DMS53 (cell line): ENCODE data around the gene NKX1-1.
A peak's percentile ranks its signal among the peaks of the same experiment; 100 is the strongest.
"Not testable (repeated sequence)": the region's sequence is repeated elsewhere in the genome, so short reads cannot be mapped to it uniquely, and the experiment has no call there.

ENCODE experiments used
- DNase-seq: peaks from one replicate; lab custom pipeline; 2025; lab: John Stamatoyannopoulos, UW

NKX1-1 gene

GRCh38 chr4:1373892-1374705, 32.1 kb downstream of the NKX1-1 start:
- DNase-seq = no peak

GRCh38 chr4:1372576-1372975, 33.7 kb downstream of the NKX1-1 start:
- not testable (repeated sequence) for DNase-seq

- DNase-seq = no peak
Observed at GRCh38 chr4:1371176-1372165, 34.8 kb downstream of the NKX1-1 start.

DNA sequence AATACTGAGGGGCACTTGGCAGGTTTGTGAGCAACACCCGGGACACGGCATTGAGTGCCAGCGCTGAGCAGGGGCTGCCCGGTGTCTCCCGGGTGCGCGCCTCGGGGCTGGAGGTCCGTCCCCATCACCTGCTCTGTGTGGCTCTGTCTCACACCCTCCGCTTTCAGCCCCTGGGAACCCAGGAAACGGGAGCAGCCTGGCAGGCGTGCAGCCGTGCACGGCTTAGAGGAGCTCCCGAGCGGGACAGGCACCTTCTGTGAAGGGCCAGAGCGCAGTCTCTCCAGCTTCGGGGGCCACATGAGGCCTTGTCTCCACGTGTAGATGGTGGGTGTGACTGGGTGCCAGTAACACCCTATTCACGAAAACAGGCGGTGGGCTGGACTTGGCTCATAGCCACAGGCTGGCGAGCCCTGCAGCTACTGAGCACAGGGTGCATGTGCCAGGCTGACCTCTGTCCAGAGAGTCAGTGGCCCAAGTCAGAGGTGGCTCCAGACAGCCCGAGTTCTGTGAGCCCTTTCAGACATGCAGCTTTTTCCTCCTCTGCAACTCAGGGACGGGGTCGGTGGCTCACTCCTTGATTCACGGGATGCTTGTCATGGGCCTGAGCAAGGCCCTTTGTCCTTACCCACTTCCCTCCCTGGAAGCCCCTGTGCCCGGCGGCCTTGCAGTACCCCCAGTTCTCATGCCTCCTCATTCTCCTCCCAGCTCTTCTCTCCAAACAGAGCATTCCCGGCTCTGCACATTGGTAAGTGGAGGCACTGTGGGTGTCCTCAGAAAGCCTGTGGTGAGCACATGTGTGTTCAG, 35.7 kb downstream of the NKX1-1 start:
- DNase-seq = no peak

DNA sequence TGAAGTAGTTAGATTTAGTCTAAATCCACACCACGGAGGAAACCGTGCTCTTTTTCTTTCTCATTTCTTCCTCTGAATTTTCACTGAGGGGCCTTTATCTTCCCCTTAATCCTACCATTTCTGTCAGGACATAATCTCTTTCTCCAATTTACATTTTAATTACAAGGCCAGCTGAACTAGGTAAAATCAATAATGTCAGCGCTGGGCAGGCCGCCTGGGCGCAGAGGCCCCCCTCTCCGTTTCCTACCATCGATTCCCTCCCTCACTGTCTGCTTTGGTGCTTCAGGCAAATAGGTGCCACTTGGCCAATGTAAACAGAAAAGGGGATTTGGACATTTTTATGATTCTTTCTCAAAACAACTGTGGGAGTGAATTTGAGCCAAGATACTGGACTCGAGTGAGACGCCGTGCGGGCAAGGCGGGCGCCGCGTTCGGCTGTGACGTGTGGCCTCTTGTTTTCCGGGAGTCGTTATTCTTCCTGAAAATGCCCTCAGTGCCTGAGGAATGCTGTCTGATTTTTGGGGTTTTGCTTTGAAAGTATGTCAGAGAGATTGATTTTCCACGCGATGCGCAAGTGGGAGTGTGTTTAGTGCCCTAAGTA, 36.7 kb downstream of the NKX1-1 start:
- no peak for DNase-seq

GRCh38 chr4:1369091-1369450, 37.2 kb downstream of the NKX1-1 start:
- no peak for DNase-seq

DNA sequence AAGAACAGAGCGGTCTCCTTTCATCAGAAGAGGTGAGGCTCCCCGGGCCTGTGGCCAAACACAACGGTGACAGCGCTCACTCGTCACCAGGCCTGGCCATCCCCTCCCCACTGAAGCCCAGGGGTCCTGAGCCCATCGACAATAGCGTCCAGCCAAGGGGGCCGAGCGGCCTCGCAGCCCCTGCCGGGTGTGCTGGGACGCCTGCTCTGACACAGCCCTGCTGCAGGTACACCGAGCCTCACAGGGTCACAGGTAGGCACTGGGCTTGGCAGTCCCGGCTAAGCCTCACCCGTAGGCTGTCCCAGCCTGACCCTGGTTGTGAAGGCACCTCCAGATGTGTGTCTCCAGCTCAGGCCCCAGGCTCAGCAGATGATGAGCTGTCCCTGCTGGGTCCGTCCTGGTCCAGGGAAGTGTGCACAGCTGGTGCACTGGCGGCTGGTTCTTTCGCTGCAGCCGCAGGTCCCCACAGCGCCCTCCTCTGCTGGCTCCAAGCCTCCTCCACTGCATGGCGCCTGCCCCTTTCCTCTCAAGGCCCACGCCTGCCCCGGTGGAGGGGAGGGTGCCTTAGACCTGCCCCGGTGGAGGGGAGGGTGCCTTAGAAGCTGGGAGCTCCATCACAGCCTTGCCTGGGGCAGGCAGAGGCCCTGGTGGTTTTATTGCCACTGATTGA, 37.7 kb downstream of the NKX1-1 start:
- peak; percentile 32 for DNase-seq

DNA sequence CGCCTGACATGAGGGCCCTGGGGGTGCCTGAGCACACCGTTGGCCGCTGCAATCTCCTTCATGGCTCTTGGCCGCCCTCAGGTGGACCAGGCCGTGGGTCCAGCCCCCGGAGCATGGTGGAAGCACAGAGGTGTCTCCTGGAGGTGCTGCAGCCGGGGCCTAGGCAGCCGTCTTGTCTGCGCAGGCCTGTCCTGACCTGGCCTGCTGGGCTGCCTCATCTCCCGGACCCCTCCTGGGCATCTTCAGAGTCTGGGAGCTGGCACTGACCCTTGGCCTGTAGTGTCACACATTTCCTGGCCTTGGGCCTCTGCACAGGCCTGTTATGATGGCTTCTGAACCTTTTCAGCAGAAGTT, 38.3 kb downstream of the NKX1-1 start:
- DNase-seq = no peak

DNA sequence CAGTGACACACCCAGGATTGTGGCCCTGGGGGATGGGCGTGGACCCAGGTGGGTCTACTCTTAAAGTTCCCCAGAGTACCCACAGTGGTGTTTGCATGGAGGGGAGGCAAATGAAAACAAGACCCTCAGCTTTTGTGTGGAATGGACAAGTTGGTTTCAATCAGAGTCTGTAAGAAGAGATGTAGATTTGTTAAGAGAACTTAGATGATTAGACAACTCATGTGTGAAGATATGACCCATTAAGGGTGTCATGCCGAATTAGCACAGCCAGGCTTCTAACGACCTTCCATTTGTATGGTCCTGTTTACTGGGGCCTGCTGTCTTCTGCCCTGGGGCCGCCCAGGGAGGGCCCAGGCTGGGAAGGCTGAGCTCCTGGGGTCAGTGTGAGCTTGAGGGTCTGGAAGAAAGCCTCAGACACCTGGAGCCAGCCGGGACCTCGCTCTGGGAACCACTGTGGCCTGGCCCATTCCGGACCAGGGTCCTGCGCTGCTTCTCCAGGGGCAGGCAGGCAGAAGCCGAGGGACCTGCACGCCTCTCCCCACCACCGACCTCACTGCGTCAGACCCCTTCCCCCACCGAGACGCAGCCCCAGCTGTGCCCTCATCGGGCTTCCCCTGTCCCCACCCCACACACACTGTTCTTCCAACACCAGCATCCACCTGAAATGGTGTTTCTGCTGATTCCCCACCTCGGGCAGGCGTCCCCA, 38.9 kb downstream of the NKX1-1 start:
- no peak for DNase-seq

DNA sequence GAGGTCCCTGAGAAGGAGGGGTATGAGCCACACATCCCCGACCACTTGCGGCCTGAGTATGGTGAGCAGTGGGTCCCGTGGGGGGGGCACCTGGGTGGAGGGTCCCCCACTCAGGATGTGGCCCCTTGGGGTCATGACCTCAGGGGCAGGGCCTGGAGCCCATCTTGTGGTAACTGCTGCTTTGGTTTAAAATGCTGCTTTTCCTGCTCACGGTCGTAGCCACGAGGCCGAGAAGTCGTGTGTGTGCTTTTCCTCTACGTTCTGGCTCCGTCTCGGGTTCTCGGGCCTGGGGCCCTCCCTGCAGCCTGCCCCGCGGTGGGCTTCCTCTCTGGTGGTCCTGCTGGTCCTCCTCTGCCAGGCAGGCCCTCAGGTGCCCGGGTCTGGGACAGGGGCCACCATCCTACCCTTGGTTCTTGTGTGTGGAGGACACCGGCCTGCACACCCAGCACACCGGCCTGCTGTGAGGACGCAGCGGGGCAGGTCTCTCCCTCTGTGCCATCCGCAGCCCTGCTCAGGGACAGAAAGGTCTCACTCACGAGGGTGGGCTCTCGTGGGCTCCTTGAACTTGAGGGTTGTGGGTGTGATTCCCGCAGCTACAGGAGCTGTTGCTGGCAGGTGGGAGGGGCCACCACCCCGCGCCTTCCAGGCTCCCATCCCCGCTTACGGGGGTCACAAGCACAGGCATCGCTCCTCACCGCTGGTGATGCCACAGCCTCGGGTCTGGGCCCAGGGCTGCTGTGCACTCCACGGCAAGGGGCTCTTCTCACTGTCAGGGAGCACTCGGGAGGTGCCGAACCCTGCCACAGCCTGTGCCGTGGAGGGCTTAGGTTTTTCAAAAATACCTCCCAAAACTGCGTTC, 39.6 kb downstream of the NKX1-1 start:
- no peak for DNase-seq

- peak; percentile 79 for DNase-seq
Observed at GRCh38 chr4:1365271-1366178, 40.7 kb downstream of the NKX1-1 start.

- DNase-seq = no peak
Observed at GRCh38 chr4:1364748-1365147, 41.5 kb downstream of the NKX1-1 start.

DNA sequence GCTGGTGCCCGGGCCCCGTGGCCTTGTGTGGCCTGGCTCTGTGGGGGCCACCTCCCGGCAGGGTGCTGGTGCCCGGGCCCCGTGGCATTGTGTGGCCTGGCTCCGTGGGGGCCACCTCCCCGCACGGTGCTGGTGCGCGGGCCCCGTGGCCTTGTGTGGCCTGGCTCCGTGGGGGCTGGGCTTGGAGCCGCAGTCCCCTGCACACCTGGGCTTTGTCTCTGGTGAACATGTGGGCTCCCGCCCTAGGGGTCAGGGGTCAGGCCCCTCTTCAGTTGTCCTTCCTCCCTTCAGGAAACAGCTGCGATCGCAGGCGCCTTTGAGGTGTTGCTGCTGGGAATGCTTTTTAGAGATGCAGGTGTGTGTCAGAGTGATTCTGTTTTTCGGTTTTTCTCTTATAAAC, 42.0 kb downstream of the NKX1-1 start:
- no peak for DNase-seq

DNA sequence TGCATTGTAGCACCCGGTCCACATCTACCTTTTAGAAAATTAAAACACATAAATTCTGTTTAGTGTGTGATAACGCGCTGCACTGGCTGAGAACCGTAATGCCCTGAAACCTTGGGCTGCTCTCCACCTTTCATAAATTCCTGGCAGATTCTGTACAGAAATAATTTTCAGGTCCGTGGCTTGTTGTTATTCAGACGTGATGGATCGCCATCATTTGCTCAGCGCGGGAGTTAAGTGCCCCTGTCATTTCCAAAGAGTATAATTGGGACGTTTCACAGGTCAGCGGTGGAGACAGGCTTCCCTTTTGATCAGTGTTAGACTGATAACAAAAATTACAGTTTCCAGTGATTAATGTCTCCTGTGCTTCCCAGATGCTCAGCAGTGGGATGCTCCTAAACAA, 42.7 kb downstream of the NKX1-1 start:
- DNase-seq = no peak

- DNase-seq = no peak
Observed at GRCh38 chr4:1362521-1362920, 43.7 kb downstream of the NKX1-1 start.

GRCh38 chr4:1362046-1362445, 44.2 kb downstream of the NKX1-1 start:
- DNase-seq = no peak

- no peak for DNase-seq
Observed at GRCh38 chr4:1361431-1361830, 44.8 kb downstream of the NKX1-1 start.

- DNase-seq = no peak
Observed at GRCh38 chr4:1360423-1361283, 45.6 kb downstream of the NKX1-1 start.
